K562 (cell line): ENCODE data around the gene LATS2.

Source experiments
- BACH1 ChIP-seq: fragments of 200-800 bp; sonication (Bioruptor generic); IDR thresholded peaks from 2 replicates; pipeline ENCODE4 v1.6.1; 2016; ENCODE audit warnings: missing genetic modification characterization, missing compliant biosample characterization
- EP300 ChIP-seq: IDR thresholded peaks from 2 replicates; pipeline ENCODE4 v1.6.1; 2012; ENCODE audit warnings: low read length, improper control_type of control experiment
- EP400 ChIP-seq: fragments of 450-650 bp; IDR thresholded peaks from 2 replicates; pipeline ENCODE4 v1.6.1; 2017; ENCODE audit warnings: antibody characterized with exemption, mild to moderate bottlenecking, moderate library complexity
- FOXA1 ChIP-seq: fragments of 450-650 bp; IDR thresholded peaks from 2 replicates; pipeline ENCODE4 v1.6.1; 2016; ENCODE audit warnings: mild to moderate bottlenecking, borderline replicate concordance
- KDM2B ChIP-seq: fragments of 250-450 bp; sonication (Bioruptor Pico); IDR thresholded peaks from 2 replicates; pipeline ENCODE4 v1.8.0; 2021; ENCODE audit warnings: mild to moderate bottlenecking, moderate library complexity
- RBFOX2 ChIP-seq: fragments of 200-400 bp; formaldehyde crosslinking; IDR thresholded peaks from 2 replicates; pipeline ENCODE4 v1.6.1; 2017; ENCODE audit warnings: low read depth, mild to moderate bottlenecking, low read length, moderate library complexity
- SETDB1 ChIP-seq: IDR thresholded peaks from one replicate; pipeline ENCODE4 v1.6.1; 2012; ENCODE audit warnings: low read length, control low read depth, inconsistent platforms
- ZNF232 ChIP-seq: sonication (generic); formaldehyde crosslinking; IDR thresholded peaks from 2 replicates; pipeline ENCODE4 v1.8.0; 2022; ENCODE audit warnings: mild to moderate bottlenecking, missing genetic modification reagents
- TF ChIP-seq, protein P1 (sequence below), 3 experiments: IDR thresholded peaks in 2 of 3; conservative IDR thresholded peaks in 1 of 3; 2 replicates each; pipeline ENCODE4 v1.5.1; 2011 to 2012; ENCODE audit warnings: low read length in 3 of 3, mild to moderate bottlenecking in 3 of 3, control low read depth in 2 of 3, improper control_type of control experiment in 1 of 3, inconsistent platforms in 1 of 3, low read depth in 1 of 3, mixed read lengths in 1 of 3, moderate library complexity in 1 of 3; ENCODE audit not compliant: insufficient read depth in 2 of 3
- TF ChIP-seq, protein P2 (sequence below): fragments of 450-650 bp; formaldehyde crosslinking; IDR thresholded peaks from 2 replicates; pipeline ENCODE4 v1.4.0; 2020; ENCODE audit warnings: mild to moderate bottlenecking, moderate library complexity
- TF ChIP-seq, protein P3 (sequence below): sonication (generic); formaldehyde crosslinking; IDR thresholded peaks from 2 replicates; pipeline ENCODE4 v1.8.0; 2023; ENCODE audit warnings: missing genetic modification reagents, mild to moderate bottlenecking, borderline replicate concordance

DNA sequence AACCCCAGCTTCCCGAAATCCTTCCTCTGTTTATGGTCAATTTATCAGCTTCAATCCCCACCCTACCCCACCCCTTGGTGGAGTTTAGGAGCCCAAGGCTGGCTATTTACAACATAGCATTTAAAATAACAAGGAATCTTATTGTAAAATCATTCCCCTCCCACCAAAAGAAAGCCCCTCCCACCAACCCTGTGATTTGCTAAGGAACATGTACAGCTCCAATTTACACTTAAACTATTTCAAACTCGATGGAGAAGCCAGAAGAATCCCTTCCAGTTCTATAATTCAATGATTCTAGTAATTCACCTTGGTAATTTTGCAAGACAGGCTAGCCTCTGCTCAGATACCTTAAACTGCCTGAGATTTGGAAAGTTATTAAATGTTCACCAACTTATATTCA, 3.0 kb downstream of the LATS2 start:
- TF ChIP-seq, protein P1, sequence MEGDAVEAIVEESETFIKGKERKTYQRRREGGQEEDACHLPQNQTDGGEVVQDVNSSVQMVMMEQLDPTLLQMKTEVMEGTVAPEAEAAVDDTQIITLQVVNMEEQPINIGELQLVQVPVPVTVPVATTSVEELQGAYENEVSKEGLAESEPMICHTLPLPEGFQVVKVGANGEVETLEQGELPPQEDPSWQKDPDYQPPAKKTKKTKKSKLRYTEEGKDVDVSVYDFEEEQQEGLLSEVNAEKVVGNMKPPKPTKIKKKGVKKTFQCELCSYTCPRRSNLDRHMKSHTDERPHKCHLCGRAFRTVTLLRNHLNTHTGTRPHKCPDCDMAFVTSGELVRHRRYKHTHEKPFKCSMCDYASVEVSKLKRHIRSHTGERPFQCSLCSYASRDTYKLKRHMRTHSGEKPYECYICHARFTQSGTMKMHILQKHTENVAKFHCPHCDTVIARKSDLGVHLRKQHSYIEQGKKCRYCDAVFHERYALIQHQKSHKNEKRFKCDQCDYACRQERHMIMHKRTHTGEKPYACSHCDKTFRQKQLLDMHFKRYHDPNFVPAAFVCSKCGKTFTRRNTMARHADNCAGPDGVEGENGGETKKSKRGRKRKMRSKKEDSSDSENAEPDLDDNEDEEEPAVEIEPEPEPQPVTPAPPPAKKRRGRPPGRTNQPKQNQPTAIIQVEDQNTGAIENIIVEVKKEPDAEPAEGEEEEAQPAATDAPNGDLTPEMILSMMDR (IDR thresholded peaks at IDR 0.05 in 2 of 3, conservative IDR thresholded peaks at IDR 0.05 in 1 of 3; ENCODE audit: insufficient read depth in 2 of 3, low read depth in 1 of 3, low read length in 3 of 3), result no peak
- TF ChIP-seq BACH1 (tag), result no peak
- TF ChIP-seq EP300, result no peak
- TF ChIP-seq FOXA1, result no peak
- TF ChIP-seq, protein P2, sequence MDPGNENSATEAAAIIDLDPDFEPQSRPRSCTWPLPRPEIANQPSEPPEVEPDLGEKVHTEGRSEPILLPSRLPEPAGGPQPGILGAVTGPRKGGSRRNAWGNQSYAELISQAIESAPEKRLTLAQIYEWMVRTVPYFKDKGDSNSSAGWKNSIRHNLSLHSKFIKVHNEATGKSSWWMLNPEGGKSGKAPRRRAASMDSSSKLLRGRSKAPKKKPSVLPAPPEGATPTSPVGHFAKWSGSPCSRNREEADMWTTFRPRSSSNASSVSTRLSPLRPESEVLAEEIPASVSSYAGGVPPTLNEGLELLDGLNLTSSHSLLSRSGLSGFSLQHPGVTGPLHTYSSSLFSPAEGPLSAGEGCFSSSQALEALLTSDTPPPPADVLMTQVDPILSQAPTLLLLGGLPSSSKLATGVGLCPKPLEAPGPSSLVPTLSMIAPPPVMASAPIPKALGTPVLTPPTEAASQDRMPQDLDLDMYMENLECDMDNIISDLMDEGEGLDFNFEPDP (CRISPR knock-in tag), result no peak
- no peak for TF ChIP-seq ZNF232 (CRISPR knock-in tag)
- TF ChIP-seq KDM2B (CRISPR knock-in tag), result no peak
- TF ChIP-seq EP400, result no peak
- TF ChIP-seq, protein P3, sequence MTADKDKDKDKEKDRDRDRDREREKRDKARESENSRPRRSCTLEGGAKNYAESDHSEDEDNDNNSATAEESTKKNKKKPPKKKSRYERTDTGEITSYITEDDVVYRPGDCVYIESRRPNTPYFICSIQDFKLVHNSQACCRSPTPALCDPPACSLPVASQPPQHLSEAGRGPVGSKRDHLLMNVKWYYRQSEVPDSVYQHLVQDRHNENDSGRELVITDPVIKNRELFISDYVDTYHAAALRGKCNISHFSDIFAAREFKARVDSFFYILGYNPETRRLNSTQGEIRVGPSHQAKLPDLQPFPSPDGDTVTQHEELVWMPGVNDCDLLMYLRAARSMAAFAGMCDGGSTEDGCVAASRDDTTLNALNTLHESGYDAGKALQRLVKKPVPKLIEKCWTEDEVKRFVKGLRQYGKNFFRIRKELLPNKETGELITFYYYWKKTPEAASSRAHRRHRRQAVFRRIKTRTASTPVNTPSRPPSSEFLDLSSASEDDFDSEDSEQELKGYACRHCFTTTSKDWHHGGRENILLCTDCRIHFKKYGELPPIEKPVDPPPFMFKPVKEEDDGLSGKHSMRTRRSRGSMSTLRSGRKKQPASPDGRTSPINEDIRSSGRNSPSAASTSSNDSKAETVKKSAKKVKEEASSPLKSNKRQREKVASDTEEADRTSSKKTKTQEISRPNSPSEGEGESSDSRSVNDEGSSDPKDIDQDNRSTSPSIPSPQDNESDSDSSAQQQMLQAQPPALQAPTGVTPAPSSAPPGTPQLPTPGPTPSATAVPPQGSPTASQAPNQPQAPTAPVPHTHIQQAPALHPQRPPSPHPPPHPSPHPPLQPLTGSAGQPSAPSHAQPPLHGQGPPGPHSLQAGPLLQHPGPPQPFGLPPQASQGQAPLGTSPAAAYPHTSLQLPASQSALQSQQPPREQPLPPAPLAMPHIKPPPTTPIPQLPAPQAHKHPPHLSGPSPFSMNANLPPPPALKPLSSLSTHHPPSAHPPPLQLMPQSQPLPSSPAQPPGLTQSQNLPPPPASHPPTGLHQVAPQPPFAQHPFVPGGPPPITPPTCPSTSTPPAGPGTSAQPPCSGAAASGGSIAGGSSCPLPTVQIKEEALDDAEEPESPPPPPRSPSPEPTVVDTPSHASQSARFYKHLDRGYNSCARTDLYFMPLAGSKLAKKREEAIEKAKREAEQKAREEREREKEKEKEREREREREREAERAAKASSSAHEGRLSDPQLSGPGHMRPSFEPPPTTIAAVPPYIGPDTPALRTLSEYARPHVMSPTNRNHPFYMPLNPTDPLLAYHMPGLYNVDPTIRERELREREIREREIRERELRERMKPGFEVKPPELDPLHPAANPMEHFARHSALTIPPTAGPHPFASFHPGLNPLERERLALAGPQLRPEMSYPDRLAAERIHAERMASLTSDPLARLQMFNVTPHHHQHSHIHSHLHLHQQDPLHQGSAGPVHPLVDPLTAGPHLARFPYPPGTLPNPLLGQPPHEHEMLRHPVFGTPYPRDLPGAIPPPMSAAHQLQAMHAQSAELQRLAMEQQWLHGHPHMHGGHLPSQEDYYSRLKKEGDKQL, result no peak
- TF ChIP-seq SETDB1, result no peak
- no peak for TF ChIP-seq RBFOX2
